GM12873 (cell line): ENCODE results near the gene KCNQ5.

ENCODE experiments used
- CTCF ChIP-seq: IDR thresholded peaks from 2 replicates; pipeline ENCODE4 v1.5.1; 2012; ENCODE audit warnings: low read depth, mild to moderate bottlenecking, moderate library complexity, low read length, control low read depth; ENCODE audit not compliant: insufficient read depth; ENCODE audit errors: missing control alignments

Gene KCNQ5

GRCh38 chr6:72669324-72669723, 47.5 kb downstream of the KCNQ5 start:
- TF ChIP-seq CTCF = no peak

- TF ChIP-seq CTCF = no peak
Measured at GRCh38 chr6:72672906-72673305, 51.0 kb downstream of the KCNQ5 start.

GRCh38 chr6:72674842-72675241, 53.0 kb downstream of the KCNQ5 start:
- TF ChIP-seq CTCF = no peak

DNA sequence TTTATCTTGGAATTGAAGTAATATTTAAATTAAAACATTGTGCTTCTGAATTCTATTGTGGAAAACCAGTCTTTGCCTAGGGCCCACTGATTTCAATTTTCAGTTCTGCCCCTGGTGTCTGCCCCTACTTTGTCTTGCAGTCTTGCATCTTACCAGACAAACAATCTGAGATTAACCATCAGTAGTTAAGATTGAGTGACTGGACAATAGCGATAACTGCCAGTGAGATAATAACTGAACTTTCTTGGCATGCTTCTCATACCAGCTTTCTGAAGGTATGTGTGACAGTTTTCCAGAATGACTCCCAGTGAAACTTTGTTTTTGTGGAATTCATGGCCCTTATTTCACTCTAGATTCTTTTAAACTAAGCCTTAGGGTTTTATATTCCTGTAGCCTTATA, 53.5 kb downstream of the KCNQ5 start:
- TF ChIP-seq CTCF = no peak

DNA sequence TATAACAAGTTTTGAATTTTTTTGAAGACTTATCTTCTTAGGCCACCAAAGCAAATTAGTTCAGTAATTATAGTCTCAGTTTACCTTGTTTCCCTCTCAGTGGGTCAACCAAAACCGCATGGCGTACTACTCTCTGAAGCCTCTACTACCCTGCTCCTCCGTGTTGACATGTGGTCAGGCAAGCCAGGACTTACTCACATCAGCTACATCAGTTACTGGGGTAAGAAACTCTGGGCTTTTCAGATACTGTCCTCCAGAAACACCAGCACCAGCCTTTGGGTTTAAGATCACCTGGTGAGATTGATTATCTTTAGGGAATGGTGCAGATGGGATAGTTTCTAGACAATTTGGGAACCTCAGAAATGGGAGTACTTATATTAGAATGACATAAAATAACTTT, 55.1 kb downstream of the KCNQ5 start:
- no peak for TF ChIP-seq CTCF

- no peak for TF ChIP-seq CTCF
Measured at GRCh38 chr6:72677740-72678139, 55.9 kb downstream of the KCNQ5 start.

GRCh38 chr6:72683797-72684196, 61.9 kb downstream of the KCNQ5 start:
- no peak for TF ChIP-seq CTCF
